ENCODE results near the gene CLMN.
A peak's percentile ranks its signal among the peaks of the same experiment; 100 is the strongest.

Gene CLMN

GRCh38 chr14:95197551-95197950, 122.2 kb downstream of the CLMN start:
- DNase-seq (ENCODE audit: low read depth, low spot score) = no peak
- no peak for TF ChIP-seq CTCF (IDR thresholded peaks at IDR 0.05; ENCODE audit: low read depth, low read length)
- in situ Hi-C loops (cut with HindIII; ENCODE audit: low sequenced_read_pairs) = no loop called here
- no peak overlapping the region for H3K4me3 ChIP-seq (ENCODE audit: low read depth, low read length)

- no peak for DNase-seq (ENCODE audit: low read depth, low spot score)
- in situ Hi-C loops (cut with HindIII; ENCODE audit: low sequenced_read_pairs) = no loop called here
These were observed 122.7 kb downstream of the CLMN start for GRCh38 chr14:95196826-95197545.

GRCh38 chr14:95196268-95196667, 123.4 kb downstream of the CLMN start:
- no peak for DNase-seq (ENCODE audit: low read depth, low spot score)
- H3K4me3 ChIP-seq (ENCODE audit: low read depth, low read length) = no peak overlapping the region
- in situ Hi-C loops (cut with HindIII; ENCODE audit: low sequenced_read_pairs) = no loop called here
- peak; percentile 12 for TF ChIP-seq CTCF (IDR thresholded peaks at IDR 0.05; ENCODE audit: low read depth, low read length)

More at GRCh38 chr14:95196826-95197545, 122.7 kb downstream of the CLMN start:
- TF ChIP-seq CTCF (IDR thresholded peaks at IDR 0.05; ENCODE audit: low read depth, low read length) = no peak
- no peak overlapping the region for H3K4me3 ChIP-seq (ENCODE audit: low read depth, low read length)

GRCh38 chr14:95195031-95195430, 124.7 kb downstream of the CLMN start:
- H3K4me3 ChIP-seq (ENCODE audit: low read depth, low read length) = no peak overlapping the region
- in situ Hi-C loops (cut with HindIII; ENCODE audit: low sequenced_read_pairs) = no loop called here
- TF ChIP-seq CTCF (IDR thresholded peaks at IDR 0.05; ENCODE audit: low read depth, low read length) = no peak
- no peak for DNase-seq (ENCODE audit: low read depth, low spot score)

DNA sequence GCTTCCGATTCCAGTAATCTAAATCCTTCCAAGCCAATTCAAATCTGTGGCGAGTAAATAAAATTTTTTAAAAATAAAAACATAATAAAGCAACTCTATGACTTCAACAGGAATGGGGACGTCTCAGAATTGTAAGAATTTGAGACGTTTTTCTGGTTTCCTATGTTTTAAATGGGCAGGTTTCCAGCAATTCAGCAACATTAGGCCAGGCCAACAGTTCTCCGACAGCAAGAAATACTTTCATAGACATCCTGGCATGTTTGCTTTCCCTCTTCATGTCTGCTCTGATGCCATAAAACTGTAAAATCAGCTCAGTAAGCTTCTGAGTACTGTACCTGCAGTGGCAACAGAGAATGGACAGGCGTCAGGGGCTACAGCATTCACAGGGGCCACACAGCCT, 126.6 kb downstream of the CLMN start:
- in situ Hi-C loops (cut with HindIII; ENCODE audit: low sequenced_read_pairs) = no loop called here
- no peak for DNase-seq (ENCODE audit: low read depth, low spot score)
- no peak overlapping the region for H3K4me3 ChIP-seq (ENCODE audit: low read depth, low read length)
- TF ChIP-seq CTCF (IDR thresholded peaks at IDR 0.05; ENCODE audit: low read depth, low read length) = no peak

DNA sequence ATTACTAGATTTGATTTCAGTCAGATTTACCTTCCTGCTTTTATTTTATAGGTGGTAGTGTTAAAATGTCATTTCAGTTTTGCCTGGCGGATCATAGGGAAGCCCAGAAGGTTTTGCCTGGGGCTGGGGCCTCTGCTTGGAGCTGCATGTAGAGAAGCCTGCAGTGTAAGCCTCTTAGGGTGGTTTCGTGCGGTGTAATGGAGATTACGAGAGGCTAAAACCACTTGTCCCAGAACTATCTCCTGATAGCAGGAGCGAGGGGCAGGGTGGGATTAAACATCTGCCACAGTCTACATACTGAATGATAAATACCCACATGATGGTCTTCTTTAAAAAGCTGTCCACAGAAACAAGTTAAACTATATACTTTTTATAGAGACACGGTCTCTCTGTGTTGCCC, 127.4 kb downstream of the CLMN start:
- H3K4me3 ChIP-seq (ENCODE audit: low read depth, low read length) = no peak overlapping the region
- TF ChIP-seq CTCF (IDR thresholded peaks at IDR 0.05; ENCODE audit: low read depth, low read length) = no peak
- in situ Hi-C loops (cut with HindIII; ENCODE audit: low sequenced_read_pairs) = no loop called here
- DNase-seq (ENCODE audit: low read depth, low spot score) = no peak

All from astrocyte of the spinal cord (primary cell).